Esophagus squamous epithelium (tissue), 4 donors: Measurements from ENCODE around the gene KCNA10.

Experiments
- POLR2A ChIP-seq, 4 donors: fragments of 450-650 bp; IDR thresholded peaks; one replicate each; pipeline ENCODE4 v1.6.1; 2017; ENCODE audit warnings: antibody characterized with exemption in 4 of 4, mild to moderate bottlenecking in 4 of 4, moderate library complexity in 3 of 4
- TF ChIP-seq, protein P1 (sequence below), 6 experiments: fragments of 450-650 bp in 4 of 6; fragments of 200-600 bp in 2 of 6; sonication (generic) in 2 of 6; IDR thresholded peaks; one replicate each; pipeline ENCODE4 v1.5.1; 2016 to 2019; ENCODE audit warnings: antibody characterized with exemption in 6 of 6, mild to moderate bottlenecking in 4 of 6, moderate library complexity in 4 of 6

GRCh38 chr1:110549831-110550230, 30.9 kb upstream of the KCNA10 start:
- no peak for TF ChIP-seq POLR2A (IDR thresholded peaks at IDR 0.05)
- TF ChIP-seq, protein P1, sequence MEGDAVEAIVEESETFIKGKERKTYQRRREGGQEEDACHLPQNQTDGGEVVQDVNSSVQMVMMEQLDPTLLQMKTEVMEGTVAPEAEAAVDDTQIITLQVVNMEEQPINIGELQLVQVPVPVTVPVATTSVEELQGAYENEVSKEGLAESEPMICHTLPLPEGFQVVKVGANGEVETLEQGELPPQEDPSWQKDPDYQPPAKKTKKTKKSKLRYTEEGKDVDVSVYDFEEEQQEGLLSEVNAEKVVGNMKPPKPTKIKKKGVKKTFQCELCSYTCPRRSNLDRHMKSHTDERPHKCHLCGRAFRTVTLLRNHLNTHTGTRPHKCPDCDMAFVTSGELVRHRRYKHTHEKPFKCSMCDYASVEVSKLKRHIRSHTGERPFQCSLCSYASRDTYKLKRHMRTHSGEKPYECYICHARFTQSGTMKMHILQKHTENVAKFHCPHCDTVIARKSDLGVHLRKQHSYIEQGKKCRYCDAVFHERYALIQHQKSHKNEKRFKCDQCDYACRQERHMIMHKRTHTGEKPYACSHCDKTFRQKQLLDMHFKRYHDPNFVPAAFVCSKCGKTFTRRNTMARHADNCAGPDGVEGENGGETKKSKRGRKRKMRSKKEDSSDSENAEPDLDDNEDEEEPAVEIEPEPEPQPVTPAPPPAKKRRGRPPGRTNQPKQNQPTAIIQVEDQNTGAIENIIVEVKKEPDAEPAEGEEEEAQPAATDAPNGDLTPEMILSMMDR (IDR thresholded peaks at IDR 0.05): no peak
